PFSK-1 (cell line): Measurements from ENCODE around the gene GABRA4.

Source experiments
- FOXP2 ChIP-seq: optimal IDR thresholded peaks from 2 replicates; pipeline ENCODE3; 2011; ENCODE audit warnings: borderline replicate concordance, control low read depth, inconsistent platforms; ENCODE audit not compliant: insufficient read depth; ENCODE audit errors: extremely low read length, extremely low read depth
- POLR2AphosphoS5 ChIP-seq: IDR thresholded peaks from 2 replicates; pipeline ENCODE4 v1.6.1; 2012; ENCODE audit warnings: low read depth, mild to moderate bottlenecking, control low read depth, low read length, moderate library complexity
- SIN3A ChIP-seq: IDR thresholded peaks from 2 replicates; pipeline ENCODE4 v1.6.1; 2012; ENCODE audit warnings: mild to moderate bottlenecking, low read length, moderate library complexity, borderline replicate concordance; ENCODE audit not compliant: insufficient read depth
- TAF1 ChIP-seq: IDR thresholded peaks from 2 replicates; pipeline ENCODE4 v1.6.1; 2012; ENCODE audit warnings: low read length, control low read depth, borderline replicate concordance; ENCODE audit not compliant: insufficient read depth
- TF ChIP-seq, protein P1 (sequence below), 2 experiments: IDR thresholded peaks; 2 replicates each; pipeline versions ENCODE4 v1.6.1 to v1.8.0; 2011 to 2012; ENCODE audit warnings: low read depth in 2 of 2, low read length in 2 of 2, control low read depth in 1 of 2, inconsistent platforms in 1 of 2, mild to moderate bottlenecking in 1 of 2, moderate library complexity in 1 of 2; ENCODE audit not compliant: insufficient read depth in 1 of 2

The GABRA4 gene

GRCh38 chr4:47031751-47032404, 38.5 kb upstream of the GABRA4 start:
- no peak for TF ChIP-seq SIN3A
- TF ChIP-seq POLR2AphosphoS5 = no peak
- TF ChIP-seq FOXP2 = no peak
- TF ChIP-seq, protein P1, sequence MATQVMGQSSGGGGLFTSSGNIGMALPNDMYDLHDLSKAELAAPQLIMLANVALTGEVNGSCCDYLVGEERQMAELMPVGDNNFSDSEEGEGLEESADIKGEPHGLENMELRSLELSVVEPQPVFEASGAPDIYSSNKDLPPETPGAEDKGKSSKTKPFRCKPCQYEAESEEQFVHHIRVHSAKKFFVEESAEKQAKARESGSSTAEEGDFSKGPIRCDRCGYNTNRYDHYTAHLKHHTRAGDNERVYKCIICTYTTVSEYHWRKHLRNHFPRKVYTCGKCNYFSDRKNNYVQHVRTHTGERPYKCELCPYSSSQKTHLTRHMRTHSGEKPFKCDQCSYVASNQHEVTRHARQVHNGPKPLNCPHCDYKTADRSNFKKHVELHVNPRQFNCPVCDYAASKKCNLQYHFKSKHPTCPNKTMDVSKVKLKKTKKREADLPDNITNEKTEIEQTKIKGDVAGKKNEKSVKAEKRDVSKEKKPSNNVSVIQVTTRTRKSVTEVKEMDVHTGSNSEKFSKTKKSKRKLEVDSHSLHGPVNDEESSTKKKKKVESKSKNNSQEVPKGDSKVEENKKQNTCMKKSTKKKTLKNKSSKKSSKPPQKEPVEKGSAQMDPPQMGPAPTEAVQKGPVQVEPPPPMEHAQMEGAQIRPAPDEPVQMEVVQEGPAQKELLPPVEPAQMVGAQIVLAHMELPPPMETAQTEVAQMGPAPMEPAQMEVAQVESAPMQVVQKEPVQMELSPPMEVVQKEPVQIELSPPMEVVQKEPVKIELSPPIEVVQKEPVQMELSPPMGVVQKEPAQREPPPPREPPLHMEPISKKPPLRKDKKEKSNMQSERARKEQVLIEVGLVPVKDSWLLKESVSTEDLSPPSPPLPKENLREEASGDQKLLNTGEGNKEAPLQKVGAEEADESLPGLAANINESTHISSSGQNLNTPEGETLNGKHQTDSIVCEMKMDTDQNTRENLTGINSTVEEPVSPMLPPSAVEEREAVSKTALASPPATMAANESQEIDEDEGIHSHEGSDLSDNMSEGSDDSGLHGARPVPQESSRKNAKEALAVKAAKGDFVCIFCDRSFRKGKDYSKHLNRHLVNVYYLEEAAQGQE (IDR thresholded peaks at IDR 0.05; ENCODE audit: insufficient read depth in 1 of 2, low read depth in 2 of 2, low read length in 2 of 2) = no peak
- TF ChIP-seq TAF1 = no peak

DNA sequence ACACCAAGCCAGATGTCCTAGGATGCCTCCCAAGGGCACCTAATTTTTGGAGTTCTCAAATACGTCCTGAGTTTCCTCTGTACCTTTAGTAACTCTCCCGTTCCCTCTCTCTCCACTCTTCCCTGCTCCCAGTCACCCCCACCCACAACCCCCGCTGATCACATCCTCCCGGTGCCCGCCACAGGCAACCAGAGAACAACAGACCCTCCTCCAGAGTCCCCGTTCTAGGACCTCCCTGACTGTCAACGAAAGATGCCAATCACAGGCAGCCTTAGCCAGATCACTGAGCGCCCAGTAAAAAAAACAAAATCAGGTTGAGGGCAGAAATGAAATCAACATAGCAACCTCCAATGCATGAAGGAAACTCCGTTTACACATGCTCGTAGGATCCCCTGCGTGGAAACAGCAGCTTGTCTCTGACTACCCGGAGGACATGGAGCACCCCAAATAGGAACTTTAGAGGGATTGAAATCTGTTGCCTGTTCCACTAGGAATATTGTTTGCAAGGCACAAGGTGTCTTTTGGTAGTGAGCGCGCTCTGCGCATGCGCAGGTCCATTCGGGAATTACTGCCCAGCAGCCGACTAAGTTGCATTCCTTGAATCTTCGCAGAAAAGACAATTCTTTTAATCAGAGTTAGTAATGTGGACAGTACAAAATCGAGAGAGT, 37.8 kb upstream of the GABRA4 start, which contains the start of gene GABRB1:
GABRB1 (plus strand) TSS at position 557 of the 668 bp plus-strand sequence.
- TF ChIP-seq, protein P1 (IDR thresholded peaks at IDR 0.05; ENCODE audit: insufficient read depth in 1 of 2, low read depth in 2 of 2, low read length in 2 of 2) = no peak
- no peak for TF ChIP-seq POLR2AphosphoS5
- TF ChIP-seq SIN3A = no peak
- no peak for TF ChIP-seq FOXP2
- TF ChIP-seq TAF1 = no peak

GRCh38 chr4:47017494-47017893, 24.1 kb upstream of the GABRA4 start:
- TF ChIP-seq SIN3A = no peak

GRCh38 chr4:47017081-47017480, 23.7 kb upstream of the GABRA4 start:
- TF ChIP-seq SIN3A (no peak), FOXP2 (no peak), TAF1 (no peak), POLR2AphosphoS5 (no peak)
- TF ChIP-seq, protein P1 (IDR thresholded peaks at IDR 0.05; ENCODE audit: insufficient read depth in 1 of 2, low read depth in 2 of 2, low read length in 2 of 2) = no peak

DNA sequence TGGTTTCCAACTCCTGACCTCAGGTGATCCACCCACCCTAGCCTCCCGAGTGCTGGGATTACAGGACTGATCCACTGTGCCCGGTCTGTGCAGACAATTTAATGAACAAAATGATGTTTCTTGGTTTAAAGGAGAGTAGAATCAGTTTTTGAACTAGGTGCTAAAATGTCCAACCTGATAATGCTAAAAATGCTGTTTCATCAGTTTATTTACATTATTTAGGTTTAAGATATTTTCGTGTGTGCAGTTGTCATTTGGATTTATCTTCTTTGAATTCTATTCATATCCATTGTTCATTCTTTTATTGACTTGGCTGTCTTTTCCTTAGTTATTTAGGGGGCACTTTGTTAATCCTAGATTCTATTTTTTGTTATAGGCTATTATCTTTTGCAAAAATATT, 20.0 kb upstream of the GABRA4 start:
- no peak for TF ChIP-seq TAF1
- TF ChIP-seq, protein P1 (IDR thresholded peaks at IDR 0.05; ENCODE audit: insufficient read depth in 1 of 2, low read depth in 2 of 2, low read length in 2 of 2) = no peak
- no peak for TF ChIP-seq SIN3A
- TF ChIP-seq FOXP2 = no peak
- TF ChIP-seq POLR2AphosphoS5 = no peak
